Calu3 (cell line): ENCODE data around the gene PHLDA3. TPM values are rescaled to one million over a fixed set of nuclear protein-coding genes. Genes with fewer than 3 reads are reported as not detected.

ENCODE experiments used
- BruUV-seq: library from RNA; stranded (reverse); fragments of 400-500 nt; replicated peaks from 2 replicates; lab custom pipeline; 2021; lab: Mats Ljungman, UMichigan
- CTCF ChIA-PET: fragments of 300-600 bp; sonication (Branson Sonifier 250); formaldehyde crosslinking; loops from one replicate; lab custom pipeline; 2022; ENCODE audit warnings: antibody characterized with exemption; lab: Charles Lee
- DNase-seq: peaks from one replicate; pipeline ENCODE4 v3.0.0; 2022
- H3K27ac Mint-ChIP-seq: one replicate; pipeline ENCODE4 v1.8.0; 2022; ENCODE audit warnings: mixed read lengths; ENCODE audit not compliant: unreplicated experiment
- H3K27me3 Mint-ChIP-seq: one replicate; pipeline ENCODE4 v1.8.0; 2022; ENCODE audit warnings: mixed read lengths; ENCODE audit not compliant: unreplicated experiment
- H3K36me3 Mint-ChIP-seq: one replicate; pipeline ENCODE4 v1.8.0; 2022; ENCODE audit warnings: mild to moderate bottlenecking, moderate library complexity, mixed read lengths; ENCODE audit not compliant: insufficient read depth, unreplicated experiment
- H3K4me1 Mint-ChIP-seq: one replicate; pipeline ENCODE4 v1.8.0; 2022; ENCODE audit warnings: mild to moderate bottlenecking, low read depth, mixed read lengths; ENCODE audit not compliant: unreplicated experiment
- H3K4me3 Mint-ChIP-seq: one replicate; pipeline ENCODE4 v1.8.0; 2022; ENCODE audit warnings: mild to moderate bottlenecking, low read depth, moderate library complexity, mixed read lengths; ENCODE audit not compliant: unreplicated experiment
- H3K9me3 Mint-ChIP-seq: one replicate; pipeline ENCODE4 v1.8.0; 2022; ENCODE audit warnings: low read depth, mixed read lengths; ENCODE audit not compliant: unreplicated experiment
- CTCF ChIP-seq: fragments of 200-600 bp; IDR thresholded peaks from one replicate; pipeline ENCODE4 v1.8.0; 2022; ENCODE audit warnings: antibody characterized with exemption; ENCODE audit not compliant: unreplicated experiment
- intact Hi-C: fragments of 100-400 bp; cut with micrococcal nuclease; formaldehyde crosslinking; loops from one replicate; pipeline ENCODE4 v1.10.0; 2022; ENCODE audit not compliant: unreplicated experiment
- total RNA-seq: library from RNA; stranded (reverse); gene quantifications from 2 replicates; pipeline ENCODE4 v1.2.3, GENCODE V29; 2022

The PHLDA3 gene
- total RNA-seq, 1 experiment from 2014 or later: 31.1 TPM

- Mint-ChIP-seq H3K27me3 (no peaks in the 10 kb centered on the region), H3K27ac (no peak overlapping the region), H3K9me3 (no peaks in the 10 kb centered on the region), H3K4me3 (no peak overlapping the region), H3K36me3 (peaks cover 8% of the 10 kb centered on the region), H3K4me1 (peaks cover 46% of the 10 kb centered on the region)
- CTCF ChIA-PET: interaction anchor here (0.7 to 7.0 kb wide), 16 partner anchors 10 to 281 kb away, joined by 4 to 172 read pairs (median 6); partner anchors contain the start of gene NAV1
- DNase-seq: no peak
- intact Hi-C loops: no loop called here
- BruUV-seq: no TSS peak
- no peak for TF ChIP-seq CTCF
Observed at GRCh38 chr1:201511941-201512539, 43.1 kb upstream of the PHLDA3 start.

DNA sequence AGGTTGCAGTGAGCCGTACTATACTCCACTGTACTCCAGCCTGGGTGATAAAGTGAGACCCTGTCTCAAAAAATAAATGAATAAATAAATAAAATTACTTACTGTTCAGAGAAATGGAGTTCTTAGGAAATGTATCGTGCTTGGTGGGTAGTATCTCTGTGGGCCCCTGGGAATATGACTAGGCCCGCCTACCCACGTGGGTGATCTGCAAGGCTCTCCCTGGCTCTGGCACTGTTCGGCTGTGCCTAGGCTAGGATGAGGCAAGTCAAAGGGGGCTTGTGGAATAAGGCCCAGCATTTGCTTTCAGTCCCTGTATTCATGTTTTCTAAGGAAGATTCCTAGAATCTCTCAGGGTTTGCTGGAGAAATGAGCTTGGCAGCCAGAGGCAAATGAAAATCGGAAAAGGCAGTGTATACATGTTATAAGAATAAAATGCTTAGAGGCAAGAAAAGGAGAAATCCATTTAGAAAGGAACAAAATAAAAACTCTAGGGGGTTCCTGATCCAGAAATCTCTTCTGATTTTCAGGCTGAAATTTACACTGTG lies 42.5 kb upstream of the PHLDA3 start:
- intact Hi-C loops: no loop called here
- H3K4me3 Mint-ChIP-seq: no peak overlapping the region
- H3K27ac Mint-ChIP-seq: no peak overlapping the region
- peaks cover 42% of the 10 kb centered on the region for H3K4me1 Mint-ChIP-seq
- DNase-seq: no peak
- no TSS peak for BruUV-seq
- no peaks in the 10 kb centered on the region for H3K27me3 Mint-ChIP-seq
- H3K36me3 Mint-ChIP-seq: peaks cover 14% of the 10 kb centered on the region
- TF ChIP-seq CTCF: no peak
- CTCF ChIA-PET: interaction anchor here (1.1 to 7.0 kb wide), 7 partner anchors 9 to 76 kb away, joined by 6 to 172 read pairs (median 37); no protein-coding TSS in a partner anchor
- H3K9me3 Mint-ChIP-seq: no peaks in the 10 kb centered on the region

DNA sequence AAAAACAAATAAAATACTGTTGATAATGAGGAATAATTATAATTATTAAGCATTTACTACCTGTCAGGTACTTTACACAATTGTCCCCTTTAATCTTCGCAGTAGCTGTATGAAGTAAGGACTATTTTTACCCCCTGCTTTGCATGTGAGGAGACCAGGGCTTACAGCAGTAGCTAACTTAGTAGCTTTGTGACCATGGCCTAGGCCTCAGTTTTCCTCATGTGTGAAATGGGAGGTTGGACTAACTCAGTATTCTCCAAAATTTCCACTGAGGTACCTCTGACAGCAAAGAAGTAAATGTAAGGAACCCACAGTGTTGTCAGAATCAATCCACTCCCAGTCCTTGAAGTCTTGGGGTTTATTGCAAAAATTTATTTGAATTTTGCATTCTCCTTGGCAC lies 41.7 kb upstream of the PHLDA3 start:
- peaks cover 21% of the 10 kb centered on the region for H3K36me3 Mint-ChIP-seq
- TF ChIP-seq CTCF: no peak
- H3K27ac Mint-ChIP-seq: no peak overlapping the region
- no peak for DNase-seq
- H3K9me3 Mint-ChIP-seq: no peaks in the 10 kb centered on the region
- BruUV-seq: no TSS peak
- intact Hi-C loops: no loop called here
- peaks cover 42% of the 10 kb centered on the region for H3K4me1 Mint-ChIP-seq
- no peaks in the 10 kb centered on the region for H3K27me3 Mint-ChIP-seq
- CTCF ChIA-PET: interaction anchor here (0.7 to 7.0 kb wide), 4 partner anchors 9 to 63 kb away, joined by 3 to 172 read pairs (median 29); no protein-coding TSS in a partner anchor
- no peak overlapping the region for H3K4me3 Mint-ChIP-seq

- Mint-ChIP-seq H3K9me3 (no peaks in the 10 kb centered on the region), H3K4me3 (no peak overlapping the region), H3K36me3 (peaks cover 30% of the 10 kb centered on the region), H3K27ac (no peak overlapping the region), H3K4me1 (peaks cover 42% of the 10 kb centered on the region), H3K27me3 (no peaks in the 10 kb centered on the region)
- no peak for TF ChIP-seq CTCF
- intact Hi-C loops: no loop called here
- no peak for DNase-seq
- CTCF ChIA-PET: interaction anchor here (0.7 kb wide), 1 partner anchor 1189 kb away, joined by 3 read pairs; no protein-coding TSS in a partner anchor
- no TSS peak for BruUV-seq
Observed at GRCh38 chr1:201509601-201510374, 40.8 kb upstream of the PHLDA3 start.
